Psoas muscle (tissue), 8 donors: ENCODE data around the gene MAGI2. TPM values are rescaled to one million over a fixed set of nuclear protein-coding genes. Genes with fewer than 3 reads are reported as not detected.

Experiments
- ATAC-seq, 4 donors: fragments of 200-7000 bp; cut with Tn5 transposase; one replicate each; pipeline ENCODE4 v1.9.1; 2020; ENCODE audit warnings: moderate library complexity in 3 of 4, mild to moderate bottlenecking in 2 of 4
- DNase-seq, 2 donors: peaks; one replicate each; pipeline ENCODE4 v3.0.0-alpha.2; 2020
- H3K27ac ChIP-seq: fragments of 200-600 bp; one replicate; pipeline ENCODE4 v1.8.0; 2022
- H3K27me3 ChIP-seq, 3 donors: fragments of 200-600 bp in 1 of 3; one replicate each; pipeline versions ENCODE4 v1.6.1 to v1.8.0; 2013 to 2022; ENCODE audit warnings: low read length in 2 of 3, mild to moderate bottlenecking in 2 of 3, moderate library complexity in 1 of 3; ENCODE audit not compliant: insufficient read depth in 3 of 3
- H3K36me3 ChIP-seq, 2 donors: fragments of 200-600 bp in 1 of 2; one replicate each; pipeline versions ENCODE4 v1.6.1 to v1.8.0; 2013 to 2022; ENCODE audit warnings: low read depth in 1 of 2, mild to moderate bottlenecking in 1 of 2, moderate library complexity in 1 of 2; ENCODE audit not compliant: insufficient read depth in 1 of 2
- H3K4me1 ChIP-seq: fragments of 200-600 bp; one replicate; pipeline ENCODE4 v1.8.0; 2022
- H3K4me3 ChIP-seq: fragments of 200-600 bp; one replicate; pipeline ENCODE4 v1.8.0; 2022; ENCODE audit warnings: mild to moderate bottlenecking
- H3K9me3 ChIP-seq: fragments of 200-600 bp; one replicate; pipeline ENCODE4 v1.8.0; 2022
- WGBS, 3 donors: extraction: QIAGEN DNeasy Blood & Tissue Kit; methylation state at CpG; one replicate each; pipeline versions ENCODE4 v1.1.6 to v1.1.7; 2013; 5-methylcytosine and 5-hydroxymethylcytosine counted together
- intact Hi-C, 2 donors: fragments of 100-400 bp; cut with DNase I; formaldehyde crosslinking; loops; one replicate each; pipeline versions ENCODE4 v1.11.0 to v1.14.2; 2022
- polyA plus RNA-seq, 3 donors: library from polyadenylated mRNA; stranded (reverse); fragments of 200-250 nt; gene quantifications; one replicate each; pipeline ENCODE4 v1.2.3, GENCODE V29; 2013
- total RNA-seq, 4 donors: library from RNA; stranded (reverse); fragmentation: NEBNext Ultra II Directional in 2 of 4; extraction: Animal tissue kit (Norgen Biotek cat#: 25700) in 2 of 4; gene quantifications; one replicate each; pipeline versions ENCODE4 v1.2.1 to v1.2.4, GENCODE V29; 2021 to 2023
- TF ChIP-seq, protein P1 (sequence below): fragments of 200-600 bp; IDR thresholded peaks from one replicate; pipeline ENCODE4 v1.8.0; 2022; ENCODE audit warnings: antibody characterized with exemption
- donor health status: healthy with polysubstance abuse.
- donor health status: DM: no; HTN: no; CAD: no; lungs with moderate emphysema.
- donor health status: Bipolar disorder and iron deficiency.
- donor health status: healthy.
- donor health status: DM: yes; HTN: yes; CAD: no.
- donor health status: DM: no; HTN: no; CAD: no.
- donor health status: DM: no; HTN: no; CAD: no.
- donor health status: DM: yes; HTN: yes; CAD: no.

The MAGI2 gene
- total and polyA plus RNA-seq, 7 donors = 0.46 to 2.5 (median 1.4) TPM

DNA sequence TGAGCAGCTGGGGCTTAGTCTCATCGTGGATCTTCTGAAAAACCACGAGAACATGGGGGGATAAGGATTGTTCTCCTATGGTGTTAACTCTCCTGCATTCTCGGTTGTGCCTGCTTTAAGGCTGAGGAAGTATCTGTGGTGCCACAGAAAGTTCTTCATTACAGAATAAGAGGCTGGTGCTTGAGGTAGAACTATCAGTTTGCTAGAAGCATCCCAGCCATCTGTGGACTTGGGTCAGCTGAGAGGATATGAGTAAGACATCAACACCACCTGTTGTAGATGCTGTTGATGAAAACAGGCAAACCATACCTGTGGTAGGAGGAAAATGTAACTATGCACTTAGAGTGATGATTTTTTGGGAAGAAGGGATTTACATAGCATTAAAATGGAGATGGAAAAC lies 1238.3 kb downstream of the MAGI2 start:
- Histone ChIP-seq H3K9me3 (no peaks in the 10 kb centered on the region), H3K4me1 (no peaks in the 10 kb centered on the region), H3K36me3 (no peaks in the 10 kb centered on the region), H3K27me3 (no peaks in the 10 kb centered on the region), H3K4me3 (no peak overlapping the region), H3K27ac (no peak overlapping the region)
- TF ChIP-seq, protein P1, sequence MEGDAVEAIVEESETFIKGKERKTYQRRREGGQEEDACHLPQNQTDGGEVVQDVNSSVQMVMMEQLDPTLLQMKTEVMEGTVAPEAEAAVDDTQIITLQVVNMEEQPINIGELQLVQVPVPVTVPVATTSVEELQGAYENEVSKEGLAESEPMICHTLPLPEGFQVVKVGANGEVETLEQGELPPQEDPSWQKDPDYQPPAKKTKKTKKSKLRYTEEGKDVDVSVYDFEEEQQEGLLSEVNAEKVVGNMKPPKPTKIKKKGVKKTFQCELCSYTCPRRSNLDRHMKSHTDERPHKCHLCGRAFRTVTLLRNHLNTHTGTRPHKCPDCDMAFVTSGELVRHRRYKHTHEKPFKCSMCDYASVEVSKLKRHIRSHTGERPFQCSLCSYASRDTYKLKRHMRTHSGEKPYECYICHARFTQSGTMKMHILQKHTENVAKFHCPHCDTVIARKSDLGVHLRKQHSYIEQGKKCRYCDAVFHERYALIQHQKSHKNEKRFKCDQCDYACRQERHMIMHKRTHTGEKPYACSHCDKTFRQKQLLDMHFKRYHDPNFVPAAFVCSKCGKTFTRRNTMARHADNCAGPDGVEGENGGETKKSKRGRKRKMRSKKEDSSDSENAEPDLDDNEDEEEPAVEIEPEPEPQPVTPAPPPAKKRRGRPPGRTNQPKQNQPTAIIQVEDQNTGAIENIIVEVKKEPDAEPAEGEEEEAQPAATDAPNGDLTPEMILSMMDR = no peak
- ATAC-seq (no peak), DNase-seq (no peak)
- intact Hi-C loops = no loop called here
- 69 to 83% (median 74%) methylated on average over 3 of the region's 3 CpGs for WGBS, 3 donors

DNA sequence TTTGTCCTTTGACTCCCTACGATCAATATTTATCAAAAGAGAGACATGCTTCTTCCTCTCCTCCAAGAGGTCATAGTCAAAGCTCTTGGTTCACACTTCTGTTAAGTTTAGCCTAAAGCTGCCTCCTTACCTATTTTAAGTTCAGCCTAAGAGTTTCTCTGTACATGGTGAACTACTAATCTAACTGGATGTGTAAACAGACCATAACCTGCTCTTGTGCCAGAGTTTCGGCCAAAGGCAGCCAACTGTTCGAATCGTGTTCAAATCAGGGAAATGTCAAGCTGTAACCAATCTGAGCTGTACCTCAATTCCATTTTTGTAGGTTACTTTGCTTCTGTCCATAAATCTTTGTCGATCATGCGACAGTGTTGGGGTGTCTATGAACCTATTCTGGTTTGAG lies 1240.1 kb downstream of the MAGI2 start:
- ATAC-seq (no peak), DNase-seq (no peak)
- intact Hi-C loops = loop anchor here in 1 of 2 donors (5.0 kb wide), 1 partner anchor 81 kb away; no protein-coding TSS in a partner anchor
- 75 to 81% (median 78%) methylated on average over 6 of the region's 6 CpGs for WGBS, 3 donors
- Histone ChIP-seq H3K27ac (no peak overlapping the region), H3K27me3 (no peaks in the 10 kb centered on the region), H3K36me3 (no peaks in the 10 kb centered on the region), H3K4me3 (no peak overlapping the region), H3K4me1 (no peaks in the 10 kb centered on the region), H3K9me3 (no peaks in the 10 kb centered on the region)
- TF ChIP-seq, protein P1 = no peak

DNA sequence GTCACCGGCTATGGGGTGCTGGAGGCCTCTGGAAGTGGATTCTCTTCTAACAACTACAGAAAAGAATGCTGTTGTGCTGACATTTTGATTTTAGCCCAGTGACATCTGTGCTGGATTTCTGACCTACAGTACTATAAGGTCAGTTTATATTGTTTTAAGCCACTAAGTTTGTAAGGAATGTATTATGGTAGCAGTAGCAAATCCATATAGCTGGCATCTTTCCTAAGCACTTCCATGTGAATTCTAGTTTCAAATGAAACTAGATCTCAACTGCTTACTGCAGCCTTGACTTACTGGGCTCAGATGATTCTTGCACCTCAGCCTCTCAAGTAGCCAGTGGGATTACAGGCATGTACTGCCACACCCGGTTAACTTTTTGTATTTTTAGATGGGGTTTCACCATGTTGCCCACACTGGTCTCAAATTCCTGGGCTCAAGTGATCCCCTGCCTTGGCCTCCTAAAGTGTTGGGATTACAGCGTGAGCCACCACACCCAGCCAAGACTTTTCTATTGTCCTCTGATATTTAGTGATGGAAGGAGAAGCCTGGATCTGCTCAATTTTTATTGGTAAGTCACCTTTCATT lies 1240.9 kb downstream of the MAGI2 start:
- Histone ChIP-seq H3K9me3 (no peaks in the 10 kb centered on the region), H3K27ac (no peak overlapping the region), H3K4me3 (no peak overlapping the region), H3K4me1 (no peaks in the 10 kb centered on the region), H3K27me3 (no peaks in the 10 kb centered on the region), H3K36me3 (no peaks in the 10 kb centered on the region)
- no peak for DNase-seq
- intact Hi-C loops = loop anchor here in 1 of 2 donors (5.0 kb wide), 1 partner anchor 80 kb away; no protein-coding TSS in a partner anchor
- TF ChIP-seq, protein P1 = no peak
- WGBS, 3 donors = 65 to 72% (median 71%) methylated on average over 3 of the region's 3 CpGs
- ATAC-seq = no peak

DNA sequence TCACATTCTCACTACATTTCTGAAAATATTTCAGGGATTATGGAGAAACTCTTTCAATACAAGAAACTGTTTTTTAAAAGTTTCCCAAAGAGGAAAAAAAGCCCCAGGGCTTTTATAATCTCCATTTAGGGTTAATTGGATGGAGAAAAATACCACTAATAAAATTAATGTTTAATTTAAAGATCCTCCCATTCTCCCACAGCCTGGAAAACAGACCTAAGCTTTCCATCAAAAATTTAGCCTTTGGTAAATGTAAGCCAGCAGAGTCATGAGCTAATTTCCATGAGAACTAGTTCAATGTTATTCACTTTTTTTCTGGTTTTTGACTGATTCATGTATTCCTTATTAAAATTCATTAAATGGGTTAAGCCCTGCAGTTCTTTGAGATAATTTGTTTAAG lies 1246.2 kb downstream of the MAGI2 start:
- Histone ChIP-seq H3K27me3 (no peaks in the 10 kb centered on the region), H3K4me1 (no peaks in the 10 kb centered on the region), H3K27ac (no peak overlapping the region), H3K4me3 (no peak overlapping the region), H3K9me3 (no peaks in the 10 kb centered on the region), H3K36me3 (no peaks in the 10 kb centered on the region)
- ATAC-seq (no peak), DNase-seq (no peak)
- intact Hi-C loops = no loop called here
- TF ChIP-seq, protein P1 = no peak

DNA sequence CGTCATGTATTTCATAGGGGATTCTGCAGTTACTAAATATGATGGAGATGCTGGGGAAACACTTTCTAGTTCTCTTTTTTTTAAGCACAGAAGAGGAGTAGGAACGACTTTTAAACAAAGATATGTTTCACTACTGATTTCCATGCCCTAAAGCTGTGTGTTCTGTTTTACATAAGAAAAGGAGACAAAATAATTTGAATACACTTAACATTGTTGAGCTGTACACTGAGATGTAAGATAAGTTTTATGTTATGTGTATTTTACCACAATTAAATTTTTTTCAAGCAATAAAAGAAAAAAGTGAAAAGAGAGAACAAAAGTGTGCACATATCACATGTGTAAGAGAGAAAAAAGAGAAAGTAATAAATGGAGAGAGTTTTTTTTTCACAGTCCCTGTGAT lies 1246.7 kb downstream of the MAGI2 start:
- DNase-seq (no peak), ATAC-seq (no peak)
- Histone ChIP-seq H3K27ac (no peak overlapping the region), H3K9me3 (no peaks in the 10 kb centered on the region), H3K36me3 (no peaks in the 10 kb centered on the region), H3K4me1 (no peaks in the 10 kb centered on the region), H3K27me3 (no peaks in the 10 kb centered on the region), H3K4me3 (no peak overlapping the region)
- intact Hi-C loops = no loop called here
- 50 to 66% (median 58%) methylated on average over 2 of the region's 2 CpGs for WGBS, 3 donors
- TF ChIP-seq, protein P1 = no peak
